A549 (cell line): ENCODE measurements around the gene LRTM2. TPM values are rescaled to one million over a fixed set of nuclear protein-coding genes. Genes with fewer than 3 reads are reported as not detected.
A peak's percentile ranks its signal among the peaks of the same experiment; 100 is the strongest.

Experiments
- ATAC-seq, 2 experiments: fragments of 200-7000 bp in 1 of 2; fragments of >200 bp in 1 of 2; cut with Nextera tagmentation in 1 of 2; cut with Tn5 transposase in 1 of 2; 3 replicates each; pipeline versions ENCODE4 v1.8.0 to v1.9.1; 2018 to 2020; ENCODE audit warnings: mild to moderate bottlenecking in 1 of 2, moderate library complexity in 1 of 2
- CTCF ChIA-PET: fragments of 300-600 bp; sonication (Branson Sonifier 250); formaldehyde crosslinking; extraction: SDS; loops from one replicate; lab custom pipeline; 2021; ENCODE audit warnings: antibody characterized with exemption, inconsistent platforms; lab: Yijun Ruan, JAX
- POLR2A ChIA-PET: fragments of 350-600 bp; formaldehyde crosslinking; extraction: SDS; loops from one replicate; lab custom pipeline; 2021; ENCODE audit warnings: antibody characterized with exemption, inconsistent platforms; lab: Yijun Ruan, JAX
- DNase-seq, 2 experiments: peaks; one replicate each; pipeline versions ENCODE4 v3.0.0 to v3.0.0-alpha.2; 2011 to 2016; ENCODE audit warnings: low read depth in 1 of 2, low spot score in 1 of 2
- FAIRE-seq: peaks from 2 replicates; lab custom pipeline; 2011; peaks lifted over from hg19 to GRCh38; lab: Jason Lieb, UNC
- H3K27ac ChIP-seq, 2 experiments: fragments of >200 bp; sonication (Bioruptor Twin); formaldehyde crosslinking; 3 replicates each; pipeline ENCODE4 v1.5.1; 2016 to 2017
- H3K4me1 ChIP-seq: fragments of >200 bp; sonication (Bioruptor Twin); formaldehyde crosslinking; 3 replicates; pipeline ENCODE4 v1.6.1; 2016
- H3K4me2 ChIP-seq: fragments of >200 bp; sonication (Bioruptor Twin); formaldehyde crosslinking; 3 replicates; pipeline ENCODE4 v1.6.1; 2016
- H3K4me3 ChIP-seq: fragments of >200 bp; sonication (Bioruptor Twin); formaldehyde crosslinking; 3 replicates; pipeline ENCODE4 v1.5.1; 2016
- H3K9me3 ChIP-seq: fragments of >200 bp; sonication (Bioruptor Twin); formaldehyde crosslinking; 3 replicates; pipeline ENCODE4 v1.6.1; 2016
- CHD4 ChIP-seq: fragments of 200-600 bp; sonication (generic); IDR thresholded peaks from 2 replicates; pipeline ENCODE4 v1.6.1; 2016; ENCODE audit warnings: antibody characterized with exemption, mild to moderate bottlenecking, borderline replicate concordance
- CTCF ChIP-seq: fragments of >200 bp; sonication (Bioruptor Twin); formaldehyde crosslinking; IDR thresholded peaks from 3 replicates; pipeline ENCODE4 v1.5.1; 2016
- EHF ChIP-seq: fragments of 250-450 bp; sonication (Bioruptor Pico); IDR thresholded peaks from 2 replicates; pipeline ENCODE4 v1.5.0; 2020; ENCODE audit warnings: mild to moderate bottlenecking
- EHMT2 ChIP-seq: fragments of 200-600 bp; sonication (generic); IDR thresholded peaks from 2 replicates; pipeline ENCODE4 v1.6.1; 2016; ENCODE audit warnings: antibody characterized with exemption, low read depth, mild to moderate bottlenecking, moderate library complexity
- FOXS1 ChIP-seq: fragments of 250-450 bp; sonication (Bioruptor Pico); IDR thresholded peaks from 2 replicates; pipeline ENCODE4 v1.5.0; 2020; ENCODE audit warnings: mild to moderate bottlenecking, moderate library complexity
- HDAC2 ChIP-seq: fragments of 200-600 bp; sonication (generic); IDR thresholded peaks from 2 replicates; pipeline ENCODE4 v1.6.1; 2016
- HEYL ChIP-seq: fragments of 250-450 bp; sonication (Bioruptor Pico); IDR thresholded peaks from 2 replicates; pipeline ENCODE4 v1.8.0; 2021; ENCODE audit warnings: mild to moderate bottlenecking, moderate library complexity
- HOXA7 ChIP-seq: fragments of 250-450 bp; sonication (Bioruptor Pico); IDR thresholded peaks from 2 replicates; pipeline ENCODE4 v1.5.0; 2020; ENCODE audit warnings: mild to moderate bottlenecking, moderate library complexity
- JUNB ChIP-seq: fragments of >200 bp; sonication (Bioruptor Twin); formaldehyde crosslinking; IDR thresholded peaks from 2 replicates; pipeline ENCODE4 v1.6.1; 2016
- NFE2L2 ChIP-seq: fragments of 150-350 bp; conservative IDR thresholded peaks from 2 replicates; pipeline ENCODE4 v1.6.1; 2014; ENCODE audit warnings: low read length
- NPAS2 ChIP-seq: fragments of 250-450 bp; sonication (Bioruptor Pico); IDR thresholded peaks from 2 replicates; pipeline ENCODE4 v1.8.0; 2022; ENCODE audit warnings: mild to moderate bottlenecking, moderate library complexity, borderline replicate concordance
- NR3C1 ChIP-seq: fragments of >200 bp; sonication (Bioruptor Twin); formaldehyde crosslinking; IDR thresholded peaks from 3 replicates; pipeline ENCODE4 v1.6.1; 2017
- PHF8 ChIP-seq: fragments of 200-600 bp; sonication (generic); IDR thresholded peaks from 2 replicates; pipeline ENCODE4 v1.6.1; 2016; ENCODE audit warnings: low read depth, mild to moderate bottlenecking, antibody characterized with exemption, moderate library complexity, borderline replicate concordance
- SMC3 ChIP-seq: fragments of >200 bp; sonication (Bioruptor Twin); formaldehyde crosslinking; IDR thresholded peaks from 3 replicates; pipeline ENCODE4 v1.6.1; 2018; ENCODE audit warnings: inconsistent platforms
- WGBS: methylation state at CpG from one replicate; pipeline ENCODE4 v1.1.6; 2017; ENCODE audit errors: missing lambda C conversion rate; 5-methylcytosine and 5-hydroxymethylcytosine counted together
- polyA minus RNA-seq: library from RNA; depleted of rRNA, polyadenylated mRNA; stranded (reverse); fragments of >200 nt; gene quantifications from 2 replicates; pipeline ENCODE4 v1.2.3, GENCODE V29; 2011; rRNA and poly(A)+ RNA removed
- polyA plus RNA-seq, 4 experiments: library from polyadenylated mRNA; depleted of rRNA in 3 of 4; stranded (reverse); fragments of >200 nt; fragmentation: RNase III in 1 of 4; extraction: RNeasy Plus Mini Kit Qiagen cat#74134 plus additional on column Dnase treatment in 1 of 4; gene quantifications; 2 replicates in 3 of 4; 3 replicates in 1 of 4; pipeline ENCODE4 v1.2.3, GENCODE V29; 2011 to 2017
- TF ChIP-seq, protein P1 (sequence below): fragments of 200-600 bp; sonication (generic); IDR thresholded peaks from 2 replicates; pipeline ENCODE4 v1.6.1; 2016; ENCODE audit warnings: antibody characterized with exemption, mild to moderate bottlenecking, moderate library complexity

The LRTM2 gene
- polyA plus RNA-seq (2011; rRNA removed) = not detected in 2 replicates
- 0.03 TPM in 1 of 2 replicates, not detected in the other for polyA plus RNA-seq (2012; cell fraction: cytosol; rRNA removed)
- polyA plus RNA-seq (2012; cell fraction: nucleus; rRNA removed) = 0.02 TPM in 1 of 2 replicates, not detected in the other
- polyA plus RNA-seq (2017; fragmentation: RNase III; extraction: RNeasy Plus Mini Kit Qiagen cat#74134 plus additional on column Dnase treatment) = not detected in 3 replicates
- not detected in 2 replicates for polyA minus RNA-seq

GRCh38 chr12:1820191-1820895 is at the start of gene LRTM2:
TSS of gene LRTM2 (plus strand) at chr12:1820565. CDS start at chr12:1828149, 7,584 bp downstream.
- no peaks in the 10 kb centered on the region for H3K9me3 ChIP-seq
- CTCF ChIA-PET = no interaction called here
- no peak for TF ChIP-seq HDAC2
- no peak for TF ChIP-seq HEYL (CRISPR knock-in tag)
- no peak for TF ChIP-seq JUNB
- TF ChIP-seq, protein P1, sequence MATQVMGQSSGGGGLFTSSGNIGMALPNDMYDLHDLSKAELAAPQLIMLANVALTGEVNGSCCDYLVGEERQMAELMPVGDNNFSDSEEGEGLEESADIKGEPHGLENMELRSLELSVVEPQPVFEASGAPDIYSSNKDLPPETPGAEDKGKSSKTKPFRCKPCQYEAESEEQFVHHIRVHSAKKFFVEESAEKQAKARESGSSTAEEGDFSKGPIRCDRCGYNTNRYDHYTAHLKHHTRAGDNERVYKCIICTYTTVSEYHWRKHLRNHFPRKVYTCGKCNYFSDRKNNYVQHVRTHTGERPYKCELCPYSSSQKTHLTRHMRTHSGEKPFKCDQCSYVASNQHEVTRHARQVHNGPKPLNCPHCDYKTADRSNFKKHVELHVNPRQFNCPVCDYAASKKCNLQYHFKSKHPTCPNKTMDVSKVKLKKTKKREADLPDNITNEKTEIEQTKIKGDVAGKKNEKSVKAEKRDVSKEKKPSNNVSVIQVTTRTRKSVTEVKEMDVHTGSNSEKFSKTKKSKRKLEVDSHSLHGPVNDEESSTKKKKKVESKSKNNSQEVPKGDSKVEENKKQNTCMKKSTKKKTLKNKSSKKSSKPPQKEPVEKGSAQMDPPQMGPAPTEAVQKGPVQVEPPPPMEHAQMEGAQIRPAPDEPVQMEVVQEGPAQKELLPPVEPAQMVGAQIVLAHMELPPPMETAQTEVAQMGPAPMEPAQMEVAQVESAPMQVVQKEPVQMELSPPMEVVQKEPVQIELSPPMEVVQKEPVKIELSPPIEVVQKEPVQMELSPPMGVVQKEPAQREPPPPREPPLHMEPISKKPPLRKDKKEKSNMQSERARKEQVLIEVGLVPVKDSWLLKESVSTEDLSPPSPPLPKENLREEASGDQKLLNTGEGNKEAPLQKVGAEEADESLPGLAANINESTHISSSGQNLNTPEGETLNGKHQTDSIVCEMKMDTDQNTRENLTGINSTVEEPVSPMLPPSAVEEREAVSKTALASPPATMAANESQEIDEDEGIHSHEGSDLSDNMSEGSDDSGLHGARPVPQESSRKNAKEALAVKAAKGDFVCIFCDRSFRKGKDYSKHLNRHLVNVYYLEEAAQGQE = no peak
- TF ChIP-seq FOXS1 (CRISPR knock-in tag) = no peak
- peak; percentile 34 to 35; a peak in 3 of 6 replicates for ATAC-seq
- no peak within 1 kb of the TSS for H3K27ac ChIP-seq
- WGBS = 20% methylated on average over 33 of the region's 34 CpGs
- no peak for DNase-seq
- POLR2A ChIA-PET = no interaction called here
- no peaks in the 10 kb centered on the region for H3K4me1 ChIP-seq
- H3K4me2 ChIP-seq = no peak within 1 kb of the TSS
- no peak for FAIRE-seq
- H3K4me3 ChIP-seq = no peak within 1 kb of the TSS

DNA sequence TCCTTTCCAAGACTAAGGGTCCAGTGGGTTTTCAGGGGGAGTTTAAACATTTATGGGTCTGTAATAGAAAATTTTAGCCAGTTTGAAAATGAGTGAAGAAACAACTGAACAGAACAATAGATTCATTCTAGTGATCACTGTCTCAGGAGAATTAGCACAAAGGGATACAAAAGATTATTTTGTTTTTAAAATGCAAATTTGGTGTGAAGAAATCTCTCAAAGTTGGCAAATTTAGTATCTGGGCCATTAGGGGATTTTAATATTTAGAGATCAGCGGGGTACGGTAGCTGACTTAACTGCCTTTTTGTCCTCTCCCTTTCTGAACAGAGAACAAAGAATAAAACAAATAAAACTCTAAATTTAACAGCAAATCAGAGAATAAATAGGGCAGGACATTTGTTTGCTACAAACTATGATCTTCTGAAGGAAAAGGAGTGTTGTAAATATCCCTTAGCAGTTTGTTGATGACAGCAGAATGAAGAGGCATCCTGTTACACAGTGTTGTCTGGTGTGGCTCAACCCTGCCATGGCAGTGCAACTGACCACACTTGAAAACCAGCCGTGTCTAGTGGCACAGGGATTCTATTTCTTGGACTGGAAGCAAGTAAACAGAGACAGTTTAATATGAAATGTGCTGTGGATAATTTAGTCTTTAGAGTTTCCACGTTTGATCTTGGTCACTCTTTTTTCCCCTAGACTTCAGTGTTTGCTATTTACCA is 46.3 kb upstream of the LRTM2 start:
- 74% methylated on average over 4 of the region's 4 CpGs for WGBS
- DNase-seq = no peak
- TF ChIP-seq EHF (no peak), EHMT2 (no peak), PHF8 (no peak), HOXA7 (CRISPR knock-in tag) (no peak), CTCF (no peak), NPAS2 (CRISPR knock-in tag) (no peak), NR3C1 (no peak), SMC3 (no peak), NFE2L2 (no peak), CHD4 (no peak)
- TF ChIP-seq, all 56 proteins: peak for 0
- Histone ChIP-seq H3K4me3 (no peak overlapping the region), H3K4me2 (no peak overlapping the region), H3K9me3 (no peaks in the 10 kb centered on the region), H3K27ac (no peak overlapping the region), H3K4me1 (peaks cover 45% of the 10 kb centered on the region)
- POLR2A ChIA-PET = no interaction called here
- peak; percentile 23 for FAIRE-seq
- ATAC-seq = 0 out of 6 replicates have a peak, but pooled peaks of 1 of the 2 experiments have one; percentile 30
- CTCF ChIA-PET = interaction anchor here (0.9 to 2.5 kb wide), 2 partner anchors 74 to 139 kb away, joined by 3 to 7 read pairs; no protein-coding TSS in a partner anchor
